Liver (tissue), 3 donors: ENCODE results near the gene GALNT4.

Experiments
- CTCF ChIP-seq: fragments of 150-350 bp; IDR thresholded peaks from 2 replicates; pipeline ENCODE4 v1.5.1; 2017; ENCODE audit warnings: improper control_type of control experiment, low read depth, low read length; ENCODE audit not compliant: missing input control
- GABPA ChIP-seq, 2 donors: IDR thresholded peaks in 1 of 2; conservative IDR thresholded peaks in 1 of 2; 2 replicates each; pipeline ENCODE4 v1.6.1; 2016; ENCODE audit warnings: antibody characterized with exemption in 2 of 2, mild to moderate bottlenecking in 1 of 2, moderate library complexity in 1 of 2
- RAD21 ChIP-seq, 2 donors: IDR thresholded peaks; 2 replicates each; pipeline ENCODE4 v1.6.1; 2016; ENCODE audit warnings: antibody characterized with exemption in 2 of 2, mild to moderate bottlenecking in 2 of 2
- TAF1 ChIP-seq: conservative IDR thresholded peaks from 2 replicates; pipeline ENCODE4 v1.6.1; 2016; ENCODE audit warnings: antibody characterized with exemption, mild to moderate bottlenecking
- YY1 ChIP-seq: IDR thresholded peaks from 2 replicates; pipeline ENCODE4 v1.6.1; 2016; ENCODE audit warnings: antibody characterized with exemption, mild to moderate bottlenecking
- TF ChIP-seq, protein P1 (sequence below): IDR thresholded peaks from 2 replicates; pipeline ENCODE4 v1.6.1; 2016; ENCODE audit warnings: antibody characterized with exemption
- TF ChIP-seq, protein P2 (sequence below): IDR thresholded peaks from 2 replicates; pipeline ENCODE4 v1.6.1; 2016; ENCODE audit warnings: antibody characterized with exemption, mild to moderate bottlenecking
- donor health status: healthy.
- donor health status: healthy.

DNA sequence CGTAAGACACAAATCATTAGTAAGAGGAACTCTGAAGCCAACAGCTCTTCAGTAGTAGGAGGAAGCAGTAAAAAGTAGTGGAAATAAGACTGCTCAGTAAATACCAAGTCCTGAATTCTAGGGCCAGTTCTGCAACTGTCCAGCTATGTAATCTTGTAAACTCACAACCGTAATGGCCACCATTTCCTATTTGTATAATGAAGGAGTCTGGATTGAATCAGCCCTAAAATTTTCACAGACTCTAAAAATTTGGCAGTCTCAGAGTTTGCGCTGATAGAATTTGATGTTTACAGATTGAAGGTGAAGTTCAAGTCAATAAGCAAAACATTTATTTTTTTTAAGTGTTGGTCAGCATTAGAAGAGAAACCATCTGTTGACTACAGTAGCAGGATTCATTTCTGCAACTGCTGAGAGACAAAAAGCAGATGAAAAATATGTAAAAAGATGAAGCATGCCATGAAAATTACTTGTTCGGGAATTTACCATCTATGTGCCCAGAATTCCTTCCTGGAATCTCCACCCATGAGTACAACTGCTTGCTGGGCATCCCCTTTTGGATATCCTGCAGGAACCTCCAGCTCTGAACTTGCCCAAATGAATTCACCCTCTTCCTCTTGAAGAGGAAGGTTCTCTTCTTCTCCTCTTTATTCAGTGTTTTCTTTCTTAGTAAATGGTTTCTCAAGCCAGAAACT is 47.5 kb downstream of the GALNT4 start:
- TF ChIP-seq TAF1 (no peak), RAD21 (IDR thresholded peaks at IDR 0.05) (no peak), CTCF (no peak), YY1 (peak; percentile 48), GABPA (IDR thresholded peaks at IDR 0.05 in 1 of 2, conservative IDR thresholded peaks at IDR 0.05 in 1 of 2) (no peak)
- TF ChIP-seq, protein P1, sequence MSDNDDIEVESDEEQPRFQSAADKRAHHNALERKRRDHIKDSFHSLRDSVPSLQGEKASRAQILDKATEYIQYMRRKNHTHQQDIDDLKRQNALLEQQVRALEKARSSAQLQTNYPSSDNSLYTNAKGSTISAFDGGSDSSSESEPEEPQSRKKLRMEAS = no peak
- TF ChIP-seq, protein P2, sequence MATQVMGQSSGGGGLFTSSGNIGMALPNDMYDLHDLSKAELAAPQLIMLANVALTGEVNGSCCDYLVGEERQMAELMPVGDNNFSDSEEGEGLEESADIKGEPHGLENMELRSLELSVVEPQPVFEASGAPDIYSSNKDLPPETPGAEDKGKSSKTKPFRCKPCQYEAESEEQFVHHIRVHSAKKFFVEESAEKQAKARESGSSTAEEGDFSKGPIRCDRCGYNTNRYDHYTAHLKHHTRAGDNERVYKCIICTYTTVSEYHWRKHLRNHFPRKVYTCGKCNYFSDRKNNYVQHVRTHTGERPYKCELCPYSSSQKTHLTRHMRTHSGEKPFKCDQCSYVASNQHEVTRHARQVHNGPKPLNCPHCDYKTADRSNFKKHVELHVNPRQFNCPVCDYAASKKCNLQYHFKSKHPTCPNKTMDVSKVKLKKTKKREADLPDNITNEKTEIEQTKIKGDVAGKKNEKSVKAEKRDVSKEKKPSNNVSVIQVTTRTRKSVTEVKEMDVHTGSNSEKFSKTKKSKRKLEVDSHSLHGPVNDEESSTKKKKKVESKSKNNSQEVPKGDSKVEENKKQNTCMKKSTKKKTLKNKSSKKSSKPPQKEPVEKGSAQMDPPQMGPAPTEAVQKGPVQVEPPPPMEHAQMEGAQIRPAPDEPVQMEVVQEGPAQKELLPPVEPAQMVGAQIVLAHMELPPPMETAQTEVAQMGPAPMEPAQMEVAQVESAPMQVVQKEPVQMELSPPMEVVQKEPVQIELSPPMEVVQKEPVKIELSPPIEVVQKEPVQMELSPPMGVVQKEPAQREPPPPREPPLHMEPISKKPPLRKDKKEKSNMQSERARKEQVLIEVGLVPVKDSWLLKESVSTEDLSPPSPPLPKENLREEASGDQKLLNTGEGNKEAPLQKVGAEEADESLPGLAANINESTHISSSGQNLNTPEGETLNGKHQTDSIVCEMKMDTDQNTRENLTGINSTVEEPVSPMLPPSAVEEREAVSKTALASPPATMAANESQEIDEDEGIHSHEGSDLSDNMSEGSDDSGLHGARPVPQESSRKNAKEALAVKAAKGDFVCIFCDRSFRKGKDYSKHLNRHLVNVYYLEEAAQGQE = no peak
